Measurements from ENCODE around the gene ERN2.

The ERN2 gene

GRCh38 chr16:23702951-23703350, 10.1 kb downstream of the ERN2 start:
- Mint-ChIP-seq H3K27me3 (ENCODE audit: low read depth) (peaks cover 5% of the 10 kb centered on the region), H3K4me3 (no peak overlapping the region), H3K4me1 (ENCODE audit: low read depth) (no peaks in the 10 kb centered on the region), H3K27ac (no peak overlapping the region), H3K9me3 (peaks cover 9% of the 10 kb centered on the region), H3K36me3 (ENCODE audit: low read depth) (peaks cover 2% of the 10 kb centered on the region)

- Mint-ChIP-seq H3K9me3 (peaks cover 9% of the 10 kb centered on the region), H3K27me3 (ENCODE audit: low read depth) (peaks cover 5% of the 10 kb centered on the region), H3K27ac (no peak overlapping the region), H3K36me3 (ENCODE audit: low read depth) (peaks cover 2% of the 10 kb centered on the region), H3K4me3 (no peak overlapping the region), H3K4me1 (ENCODE audit: low read depth) (no peaks in the 10 kb centered on the region)
These were observed 12.0 kb downstream of the ERN2 start for GRCh38 chr16:23701045-23701444.

GRCh38 chr16:23700509-23700908, 12.5 kb downstream of the ERN2 start:
- Mint-ChIP-seq H3K27me3 (ENCODE audit: low read depth) (peaks cover 5% of the 10 kb centered on the region), H3K9me3 (peaks cover 9% of the 10 kb centered on the region), H3K27ac (no peak overlapping the region), H3K4me3 (no peak overlapping the region), H3K36me3 (ENCODE audit: low read depth) (peaks cover 2% of the 10 kb centered on the region), H3K4me1 (ENCODE audit: low read depth) (no peaks in the 10 kb centered on the region)

DNA sequence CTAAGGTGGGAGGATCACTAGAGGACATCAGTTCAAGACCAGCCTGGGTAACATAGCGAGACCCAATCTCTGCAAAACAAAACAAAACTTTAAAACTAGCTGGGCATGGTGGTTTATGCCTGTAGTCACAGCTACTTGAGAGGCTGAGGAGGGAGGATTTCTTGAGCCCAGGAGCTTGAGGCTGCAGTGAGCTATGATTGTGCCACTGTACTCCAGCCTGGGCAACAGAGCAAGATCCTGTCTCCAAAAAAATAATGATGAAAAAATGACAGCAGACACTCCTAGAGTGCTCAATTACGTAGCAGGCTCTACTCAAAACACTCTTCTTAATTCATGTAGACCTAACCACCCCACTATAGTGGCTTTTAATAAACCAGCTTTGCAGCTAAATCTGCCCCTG, 12.9 kb downstream of the ERN2 start:
- Mint-ChIP-seq H3K36me3 (ENCODE audit: low read depth) (peaks cover 2% of the 10 kb centered on the region), H3K4me1 (ENCODE audit: low read depth) (no peaks in the 10 kb centered on the region), H3K27me3 (ENCODE audit: low read depth) (peaks cover 5% of the 10 kb centered on the region), H3K27ac (no peak overlapping the region), H3K9me3 (peaks cover 9% of the 10 kb centered on the region), H3K4me3 (no peak overlapping the region)

DNA sequence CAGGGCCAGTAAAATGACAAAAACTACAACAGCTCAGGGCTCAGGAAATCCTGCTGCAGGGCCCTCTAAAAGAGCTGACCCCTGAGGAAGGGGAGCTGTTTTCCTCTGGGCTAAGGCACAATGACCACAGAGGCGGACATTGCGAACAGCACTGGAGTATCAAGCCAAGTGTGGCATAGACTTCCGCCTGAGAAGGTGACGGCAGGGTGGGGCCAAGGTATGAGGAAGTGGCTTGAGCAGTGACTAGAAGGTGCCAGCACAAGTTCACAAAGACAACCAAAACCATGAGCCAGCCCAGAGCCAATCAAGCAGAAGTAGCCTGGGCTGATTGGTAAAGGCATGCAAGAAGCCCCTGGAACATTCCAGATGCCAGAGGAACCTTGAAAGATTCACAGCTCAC, 13.9 kb downstream of the ERN2 start:
- Mint-ChIP-seq H3K27ac (no peak overlapping the region), H3K4me3 (no peak overlapping the region), H3K4me1 (ENCODE audit: low read depth) (peaks cover 1% of the 10 kb centered on the region), H3K27me3 (ENCODE audit: low read depth) (peaks cover 5% of the 10 kb centered on the region), H3K36me3 (ENCODE audit: low read depth) (peaks cover 2% of the 10 kb centered on the region), H3K9me3 (peaks cover 9% of the 10 kb centered on the region)

DNA sequence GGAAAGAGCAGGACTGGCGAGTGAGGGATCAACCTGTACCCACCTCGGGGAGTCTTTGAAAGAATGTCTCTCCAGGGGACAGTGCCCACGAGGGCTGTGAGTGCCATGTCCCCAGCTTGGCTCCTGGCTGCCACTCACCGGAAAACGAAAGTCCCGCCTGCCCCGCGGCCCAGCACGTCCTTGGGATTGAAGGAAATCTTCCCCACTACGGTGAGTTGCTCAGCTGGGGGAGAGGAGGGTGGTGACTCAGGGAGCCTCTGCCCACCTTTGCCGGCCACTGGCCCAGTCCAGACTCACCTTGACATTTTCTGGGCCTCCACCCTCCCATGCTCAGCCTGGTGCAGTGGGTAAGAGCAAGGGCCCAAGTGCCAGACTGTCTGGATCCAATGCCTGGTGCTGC, 17.3 kb downstream of the ERN2 start:
- peaks cover 6% of the 10 kb centered on the region for H3K36me3 Mint-ChIP-seq (ENCODE audit: low read depth)
- peaks cover 1% of the 10 kb centered on the region for H3K4me1 Mint-ChIP-seq (ENCODE audit: low read depth)
- no peaks in the 10 kb centered on the region for H3K27me3 Mint-ChIP-seq (ENCODE audit: low read depth)
- H3K4me3 Mint-ChIP-seq = no peak overlapping the region
- no peak overlapping the region for H3K27ac Mint-ChIP-seq
- no peaks in the 10 kb centered on the region for H3K9me3 Mint-ChIP-seq

- Mint-ChIP-seq H3K27ac (no peak overlapping the region), H3K4me1 (ENCODE audit: low read depth) (peaks cover 1% of the 10 kb centered on the region), H3K4me3 (no peak overlapping the region), H3K27me3 (ENCODE audit: low read depth) (no peaks in the 10 kb centered on the region), H3K9me3 (no peaks in the 10 kb centered on the region), H3K36me3 (ENCODE audit: low read depth) (peaks cover 7% of the 10 kb centered on the region)
These were observed 18.2 kb downstream of the ERN2 start for GRCh38 chr16:23694644-23695373.

- Mint-ChIP-seq H3K27ac (no peak overlapping the region), H3K4me3 (no peak overlapping the region), H3K4me1 (ENCODE audit: low read depth) (peaks cover 1% of the 10 kb centered on the region), H3K27me3 (ENCODE audit: low read depth) (no peaks in the 10 kb centered on the region), H3K9me3 (no peaks in the 10 kb centered on the region), H3K36me3 (ENCODE audit: low read depth) (peaks cover 12% of the 10 kb centered on the region)
These were observed 18.8 kb downstream of the ERN2 start for GRCh38 chr16:23694265-23694643.

DNA sequence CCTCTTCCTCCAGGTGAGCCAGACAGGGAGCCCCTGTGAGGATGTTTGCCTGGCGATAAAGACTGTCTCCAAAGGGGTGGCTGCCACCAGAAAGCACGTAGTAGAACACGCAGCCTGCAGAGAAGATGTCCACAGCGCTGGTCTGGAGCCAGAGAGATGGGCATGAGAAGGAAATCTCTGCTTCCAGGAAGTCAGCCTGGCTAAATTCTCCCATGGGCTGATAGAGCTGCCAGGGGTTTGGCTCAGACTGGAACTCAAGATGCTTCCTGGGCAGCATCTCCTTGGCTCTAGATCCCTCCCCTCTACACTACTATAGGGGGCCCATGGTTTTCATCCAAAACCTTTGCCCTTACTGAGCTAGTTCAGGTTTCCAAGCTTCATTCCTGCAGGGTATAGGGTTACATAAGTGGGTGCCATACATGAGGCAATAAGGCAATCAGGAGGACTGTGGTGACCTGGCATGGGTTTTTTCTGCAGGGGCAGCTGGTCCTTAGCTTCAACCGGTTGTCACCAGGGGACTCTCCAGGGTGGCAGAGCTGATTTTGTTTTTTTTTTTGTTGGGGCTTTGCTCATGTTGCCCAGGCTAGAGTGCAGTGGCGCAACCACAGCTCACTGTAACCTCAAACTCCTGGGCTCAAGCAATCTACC, 20.7 kb downstream of the ERN2 start:
- Mint-ChIP-seq H3K27me3 (ENCODE audit: low read depth) (no peaks in the 10 kb centered on the region), H3K4me3 (no peak overlapping the region), H3K9me3 (no peaks in the 10 kb centered on the region), H3K36me3 (ENCODE audit: low read depth) (peaks cover 24% of the 10 kb centered on the region), H3K27ac (no peak overlapping the region), H3K4me1 (ENCODE audit: low read depth) (peaks cover 1% of the 10 kb centered on the region)

GRCh38 chr16:23691483-23692189, 21.4 kb downstream of the ERN2 start:
- Mint-ChIP-seq H3K27me3 (ENCODE audit: low read depth) (no peaks in the 10 kb centered on the region), H3K4me3 (no peak overlapping the region), H3K4me1 (ENCODE audit: low read depth) (peaks cover 1% of the 10 kb centered on the region), H3K9me3 (no peaks in the 10 kb centered on the region), H3K27ac (no peak overlapping the region), H3K36me3 (ENCODE audit: low read depth) (peaks cover 30% of the 10 kb centered on the region)

GRCh38 chr16:23690771-23691482, 22.1 kb downstream of the ERN2 start:
- H3K27ac Mint-ChIP-seq = no peak overlapping the region
- peaks cover 30% of the 10 kb centered on the region for H3K36me3 Mint-ChIP-seq (ENCODE audit: low read depth)
- no peaks in the 10 kb centered on the region for H3K9me3 Mint-ChIP-seq
- peaks cover 1% of the 10 kb centered on the region for H3K4me1 Mint-ChIP-seq (ENCODE audit: low read depth)
- H3K4me3 Mint-ChIP-seq = no peak overlapping the region
- H3K27me3 Mint-ChIP-seq (ENCODE audit: low read depth) = no peaks in the 10 kb centered on the region

DNA sequence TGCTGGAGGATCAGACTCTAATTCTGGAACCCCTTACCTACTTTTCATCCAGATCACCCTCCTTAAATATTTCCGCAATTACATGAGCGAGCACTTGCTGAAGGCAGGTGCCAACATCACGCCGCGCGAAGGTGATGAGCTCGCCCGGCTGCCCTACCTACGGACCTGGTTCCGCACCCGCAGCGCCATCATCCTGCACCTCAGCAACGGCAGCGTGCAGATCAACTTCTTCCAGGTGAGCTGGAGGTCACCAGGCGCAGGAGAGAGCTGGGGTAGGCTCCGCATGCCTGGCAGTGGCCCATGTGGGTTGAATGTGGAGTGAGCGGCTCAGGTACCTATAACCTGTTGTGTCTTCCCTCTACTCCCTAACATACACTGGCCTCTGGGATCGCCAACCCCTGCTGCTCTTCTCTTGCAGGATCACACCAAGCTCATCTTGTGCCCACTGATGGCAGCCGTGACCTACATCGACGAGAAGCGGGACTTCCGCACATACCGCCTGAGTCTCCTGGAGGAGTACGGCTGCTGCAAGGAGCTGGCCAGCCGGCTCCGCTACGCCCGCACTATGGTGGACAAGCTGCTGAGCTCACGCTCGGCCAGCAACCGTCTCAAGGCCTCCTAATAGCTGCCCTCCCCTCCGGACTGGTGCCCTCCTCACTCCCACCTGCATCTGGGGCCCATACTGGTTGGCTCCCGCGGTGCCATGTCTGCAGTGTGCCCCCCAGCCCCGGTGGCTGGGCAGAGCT, 23.4 kb downstream of the ERN2 start:
- Mint-ChIP-seq H3K36me3 (ENCODE audit: low read depth) (peaks cover 37% of the 10 kb centered on the region), H3K27ac (no peak overlapping the region)

DNA sequence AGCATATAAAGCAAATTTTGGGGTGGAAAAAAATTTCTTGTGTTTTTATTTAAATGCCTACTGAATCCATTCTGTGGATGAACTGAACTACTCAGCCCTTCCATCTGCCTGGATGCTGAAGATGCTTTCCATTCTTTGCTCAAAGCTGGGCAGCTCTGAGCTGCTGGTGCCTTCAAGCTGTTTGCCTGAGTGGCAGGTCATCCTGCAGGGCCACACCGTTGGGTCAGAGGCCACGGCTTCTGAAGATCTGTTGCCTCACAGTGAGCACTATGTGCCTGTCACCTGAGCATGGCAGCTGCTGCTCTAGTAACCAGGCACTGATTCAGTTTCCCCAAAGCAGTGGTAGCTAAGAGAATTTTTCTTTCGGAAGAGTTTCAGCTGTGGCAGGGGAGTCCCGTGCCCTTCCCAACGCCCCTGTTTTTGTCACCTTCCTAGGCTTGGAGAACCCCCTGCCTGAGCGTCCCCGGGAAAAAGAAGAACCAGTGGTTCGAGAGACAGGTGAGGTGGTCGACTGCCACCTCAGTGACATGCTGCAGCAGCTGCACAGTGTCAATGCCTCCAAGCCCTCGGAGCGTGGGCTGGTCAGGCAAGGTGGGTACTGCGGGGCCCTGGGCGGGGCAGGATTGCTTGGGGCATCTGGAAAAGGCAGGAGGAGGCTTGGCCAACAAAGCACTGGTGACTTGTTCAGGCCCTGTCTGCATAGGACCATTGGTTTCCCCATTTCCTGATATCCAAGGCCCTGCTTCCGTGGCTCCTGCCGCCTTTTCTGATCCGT, 25.8 kb downstream of the ERN2 start:
- H3K27ac Mint-ChIP-seq = no peak overlapping the region
- H3K36me3 Mint-ChIP-seq (ENCODE audit: low read depth) = peaks cover 40% of the 10 kb centered on the region

More for the DNA sequence above, 23.4 kb downstream of the ERN2 start:
- Mint-ChIP-seq H3K4me3 (no peak overlapping the region), H3K9me3 (no peaks in the 10 kb centered on the region), H3K4me1 (ENCODE audit: low read depth) (peaks cover 1% of the 10 kb centered on the region), H3K27me3 (ENCODE audit: low read depth) (no peaks in the 10 kb centered on the region)

More for the DNA sequence above, 25.8 kb downstream of the ERN2 start:
- Mint-ChIP-seq H3K4me1 (ENCODE audit: low read depth) (peaks cover under 1% of the 10 kb centered on the region), H3K27me3 (ENCODE audit: low read depth) (no peaks in the 10 kb centered on the region), H3K9me3 (no peaks in the 10 kb centered on the region), H3K4me3 (no peak overlapping the region)

Measured in T-helper 1 cell treated with Interleukin-12 subunit alpha and Interleukin-12 subunit beta and Interleukin-4 antibody, amounts not matched to agents 30 μg/mL and 1 μg/mL, for 36 hours (primary cell).